Neuronal stem cell (in vitro differentiated cells): ENCODE measurements around the gene PLD1.

Experiments used
- DNase-seq: peaks from one replicate; pipeline ENCODE4 v3.0.0-alpha.2; 2013; ENCODE audit warnings: low spot score
- H2AFZ ChIP-seq: one replicate; pipeline ENCODE4 v1.6.1; 2013; ENCODE audit warnings: mild to moderate bottlenecking, low read length, inconsistent platforms
- H2AK5ac ChIP-seq: 2 replicates; pipeline ENCODE4 v1.6.1; 2013; ENCODE audit warnings: low read depth, mild to moderate bottlenecking, inconsistent platforms, low read length, moderate library complexity, mixed read lengths
- H2BK120ac ChIP-seq: 2 replicates; pipeline ENCODE4 v1.6.1; 2013; ENCODE audit warnings: low read depth, mild to moderate bottlenecking, inconsistent platforms, low read length, moderate library complexity, mixed read lengths
- H2BK12ac ChIP-seq: one replicate; pipeline ENCODE4 v1.6.1; 2013; ENCODE audit warnings: low read length, inconsistent platforms
- H2BK15ac ChIP-seq: 2 replicates; pipeline ENCODE4 v1.6.1; 2013; ENCODE audit warnings: mild to moderate bottlenecking, low read length, inconsistent platforms, mixed read lengths
- H2BK5ac ChIP-seq: one replicate; pipeline ENCODE4 v1.6.1; 2013; ENCODE audit warnings: inconsistent platforms, mild to moderate bottlenecking, low read length, moderate library complexity
- H3K14ac ChIP-seq: one replicate; pipeline ENCODE4 v1.6.1; 2013; ENCODE audit warnings: low read length, inconsistent platforms
- H3K18ac ChIP-seq: 2 replicates; pipeline ENCODE4 v1.6.1; 2013; ENCODE audit warnings: low read length, inconsistent platforms
- H3K23ac ChIP-seq: 2 replicates; pipeline ENCODE4 v1.6.1; 2013; ENCODE audit warnings: low read depth, mild to moderate bottlenecking, mixed read lengths, low read length, inconsistent platforms; ENCODE audit not compliant: poor library complexity
- H3K27ac ChIP-seq: replicated peaks from 3 replicates; pipeline ENCODE4 v1.5.1; 2013; ENCODE audit warnings: low read length, inconsistent platforms
- H3K27me3 ChIP-seq, 3 experiments: 2 replicates each; pipeline ENCODE4 v1.6.1; 2013; ENCODE audit warnings: low read length in 3 of 3, mild to moderate bottlenecking in 2 of 3, inconsistent platforms in 1 of 3, low read depth in 1 of 3, mixed read lengths in 1 of 3, moderate library complexity in 1 of 3; ENCODE audit not compliant: control insufficient read depth in 3 of 3, insufficient read depth in 3 of 3
- H3K36me3 ChIP-seq, 2 donors: replicated peaks in 1 of 2; 2 replicates each; pipeline ENCODE4 v1.6.1; 2013; ENCODE audit warnings: low read length in 2 of 2; ENCODE audit not compliant: control insufficient read depth in 2 of 2, insufficient read depth in 2 of 2
- H3K4ac ChIP-seq: 2 replicates; pipeline ENCODE4 v1.6.1; 2013; ENCODE audit warnings: inconsistent platforms, mild to moderate bottlenecking, low read length, moderate library complexity
- H3K4me1 ChIP-seq, 2 donors: 1 replicate in 1 of 2; 2 replicates in 1 of 2; pipeline ENCODE4 v1.6.1; 2013; ENCODE audit warnings: low read length in 2 of 2, low read depth in 1 of 2; ENCODE audit not compliant: control insufficient read depth in 2 of 2, insufficient read depth in 1 of 2
- H3K4me2 ChIP-seq: one replicate; pipeline ENCODE4 v1.6.1; 2013; ENCODE audit warnings: mild to moderate bottlenecking, low read length, inconsistent platforms; ENCODE audit not compliant: insufficient read depth, poor library complexity, severe bottlenecking
- H3K4me3 ChIP-seq, 2 donors: 2 replicates each; pipeline ENCODE4 v1.5.1; 2013; ENCODE audit warnings: low read length in 2 of 2, mild to moderate bottlenecking in 2 of 2, inconsistent platforms in 1 of 2, moderate library complexity in 1 of 2
- H3K79me1 ChIP-seq: one replicate; pipeline ENCODE4 v1.6.1; 2013; ENCODE audit warnings: low read depth, mild to moderate bottlenecking, inconsistent platforms, low read length, moderate library complexity
- H3K9ac ChIP-seq: one replicate; pipeline ENCODE4 v1.6.1; 2013; ENCODE audit warnings: mild to moderate bottlenecking, low read depth, low read length, inconsistent platforms; ENCODE audit not compliant: poor library complexity
- H3K9me3 ChIP-seq, 2 donors: replicated peaks in 1 of 2; 2 replicates each; pipeline versions ENCODE3 to v1.6.1; 2013; ENCODE audit warnings: low read length in 2 of 2, mild to moderate bottlenecking in 2 of 2, inconsistent platforms in 1 of 2, low read depth in 1 of 2, mixed read lengths in 1 of 2, moderate library complexity in 1 of 2; ENCODE audit not compliant: control insufficient read depth in 2 of 2, insufficient read depth in 1 of 2
- H4K8ac ChIP-seq: one replicate; pipeline ENCODE4 v1.6.1; 2013; ENCODE audit warnings: low read depth, mild to moderate bottlenecking, inconsistent platforms, low read length, moderate library complexity
- H4K91ac ChIP-seq: one replicate; pipeline ENCODE4 v1.6.1; 2013; ENCODE audit warnings: low read length, low read depth, mild to moderate bottlenecking, inconsistent platforms; ENCODE audit not compliant: poor library complexity
- WGBS, 2 donors: extraction: QIAGEN DNeasy Blood & Tissue Kit; methylation state at CpG; one replicate each; pipeline ENCODE4 v1.1.7; 2013; ENCODE audit warnings: missing lambda C conversion rate in 2 of 2, mixed read lengths in 1 of 2; ENCODE audit not compliant: insufficient read length in 2 of 2, insufficient replicate concordance in 1 of 2; ENCODE audit errors: extremely low coverage in 2 of 2; 5-methylcytosine and 5-hydroxymethylcytosine counted together

PLD1 gene

DNA sequence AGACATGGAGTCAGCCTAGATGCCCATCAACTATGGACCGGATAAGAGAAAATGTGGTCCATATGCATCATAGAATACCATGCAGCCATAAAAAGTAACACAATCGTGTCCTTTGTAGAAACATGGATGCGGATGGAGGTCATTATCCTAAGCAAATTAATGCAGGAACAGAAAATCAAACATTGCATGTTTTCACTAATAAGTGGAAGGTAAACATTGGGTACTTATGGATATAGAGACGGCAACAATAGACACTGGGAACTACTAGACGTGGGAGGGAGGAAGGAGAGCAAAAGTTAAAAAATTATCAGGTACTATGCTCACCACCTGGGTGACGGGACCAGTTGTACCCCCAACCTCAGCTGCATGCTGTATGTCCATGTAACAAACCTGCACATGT lies 2.5 kb downstream of the PLD1 start:
- Histone ChIP-seq H3K27ac (no peak overlapping the region), H2BK15ac (no peak overlapping the region), H2AFZ (no peak overlapping the region), H3K4me1 (peaks cover 3 to 6% of the 10 kb centered on the region in 2 donors), H3K36me3 (no peaks in the 10 kb centered on the region), H3K9me3 (no peaks in the 10 kb centered on the region), H2AK5ac (no peak overlapping the region), H4K8ac (no peak overlapping the region), H3K4ac (no peak overlapping the region), H3K27me3 (peaks cover 4 to 28% (median 25%) of the 10 kb centered on the region in 3 experiments), H2BK120ac (no peak overlapping the region), H3K9ac (no peak overlapping the region), H3K23ac (no peak overlapping the region), H3K79me1 (no peaks in the 10 kb centered on the region), H2BK12ac (no peak overlapping the region), H2BK5ac (no peak overlapping the region), H4K91ac (no peak overlapping the region), H3K18ac (no peak overlapping the region), H3K4me3 (no peak overlapping the region), H3K4me2 (no peak overlapping the region), H3K14ac (no peak overlapping the region)
- no peak for DNase-seq
- WGBS, 2 donors = no CpG with 5 or more reads among the region's 6 CpGs

DNA sequence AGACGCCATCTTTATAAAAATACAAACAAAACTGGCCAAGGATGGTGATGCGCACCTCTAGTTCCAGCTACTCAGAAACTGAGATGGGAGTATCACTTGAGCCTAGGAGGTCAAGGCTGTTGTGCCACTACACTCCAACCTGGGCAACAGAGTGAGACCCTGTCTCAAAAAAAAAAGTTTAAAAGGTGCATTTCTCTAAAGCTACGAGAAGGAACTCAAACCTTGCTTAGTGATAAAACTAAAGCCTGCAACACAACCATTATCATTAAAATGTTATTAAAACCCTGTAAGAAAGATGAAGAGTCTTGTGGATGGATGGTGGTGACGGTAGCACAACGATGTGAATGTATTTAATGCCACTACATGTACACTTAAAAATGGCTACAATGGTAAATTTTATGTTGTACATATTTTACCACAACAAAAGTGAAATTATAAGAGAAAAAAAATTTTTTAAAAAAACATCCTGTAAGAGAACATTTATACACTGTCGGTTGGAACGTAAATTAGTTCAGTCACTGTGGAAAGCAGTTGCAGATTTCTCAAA lies 3.1 kb downstream of the PLD1 start:
- Histone ChIP-seq H2BK12ac (no peak overlapping the region), H3K27ac (no peak overlapping the region), H3K79me1 (no peaks in the 10 kb centered on the region), H3K4me1 (peaks cover 3 to 6% of the 10 kb centered on the region in 2 donors), H3K4ac (no peak overlapping the region), H4K8ac (no peak overlapping the region), H2AFZ (no peak overlapping the region), H3K23ac (no peak overlapping the region), H3K14ac (no peak overlapping the region), H4K91ac (no peak overlapping the region), H3K9ac (no peak overlapping the region), H2BK15ac (no peak overlapping the region), H2AK5ac (no peak overlapping the region), H3K9me3 (no peaks in the 10 kb centered on the region), H2BK120ac (no peak overlapping the region), H3K27me3 (peaks cover 4 to 28% (median 25%) of the 10 kb centered on the region in 3 experiments), H3K36me3 (no peaks in the 10 kb centered on the region), H3K18ac (no peak overlapping the region), H2BK5ac (no peak overlapping the region), H3K4me2 (no peak overlapping the region), H3K4me3 (no peak overlapping the region)
- no CpG with 5 or more reads among the region's 7 CpGs for WGBS, 2 donors
- no peak for DNase-seq

DNA sequence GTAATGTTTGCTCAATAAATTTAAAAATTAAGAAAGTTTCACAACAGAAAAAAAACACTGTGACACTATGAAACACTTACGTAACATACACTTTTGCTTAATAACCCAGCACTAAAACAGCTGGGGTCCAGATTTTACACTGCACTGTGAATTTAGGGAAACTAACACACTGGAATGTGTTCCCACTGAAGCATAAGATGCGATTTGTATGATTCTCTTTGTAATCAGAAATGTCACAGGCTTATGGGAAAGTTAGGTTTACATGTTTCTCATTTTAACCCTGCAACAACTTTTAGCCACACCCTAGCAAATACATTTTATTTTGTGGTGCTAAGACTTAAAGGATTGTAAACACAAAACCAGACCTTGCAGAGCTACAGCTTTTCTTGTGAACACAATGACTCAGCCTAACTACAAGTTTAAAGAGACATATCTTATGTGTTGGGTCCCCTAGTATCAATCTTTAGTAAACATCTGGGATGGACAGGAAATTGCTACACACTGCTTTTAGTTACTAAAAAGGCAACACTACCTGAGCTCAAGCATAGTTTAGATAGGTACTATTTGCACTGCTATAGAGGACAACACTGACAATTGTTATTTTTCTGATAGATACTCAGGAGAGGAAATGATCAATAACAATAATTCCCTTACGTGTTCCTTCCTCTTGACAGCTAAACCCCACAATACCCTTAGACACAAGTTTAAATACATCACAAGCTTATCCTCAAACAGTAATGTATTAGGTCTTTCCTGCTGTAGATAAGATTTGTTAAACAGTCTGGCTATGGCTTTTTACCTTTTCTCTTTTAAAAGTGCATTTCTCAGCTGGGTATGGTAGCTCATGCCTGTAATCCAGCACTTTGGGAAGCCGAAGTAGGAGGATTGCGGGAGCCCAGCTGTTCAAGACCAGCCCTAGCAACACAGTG lies 3.8 kb downstream of the PLD1 start:
- no peak overlapping the region for H3K18ac ChIP-seq
- peaks cover 4 to 24% (median 23%) of the 10 kb centered on the region in 3 experiments for H3K27me3 ChIP-seq
- H3K4me1 ChIP-seq = peaks cover 3 to 6% of the 10 kb centered on the region in 2 donors
- no peak for DNase-seq
- no peaks in the 10 kb centered on the region for H3K79me1 ChIP-seq
- no peak overlapping the region for H2BK5ac ChIP-seq
- no peaks in the 10 kb centered on the region for H3K36me3 ChIP-seq
- H3K4ac ChIP-seq = no peak overlapping the region
- no peak overlapping the region for H3K4me2 ChIP-seq
- H2AFZ ChIP-seq = peak overlapping the region; percentile 18
- H2BK15ac ChIP-seq = no peak overlapping the region
- H2BK120ac ChIP-seq = no peak overlapping the region
- no peak overlapping the region for H3K23ac ChIP-seq
- no peak overlapping the region for H2BK12ac ChIP-seq
- no peaks in the 10 kb centered on the region for H3K9me3 ChIP-seq
- H3K4me3 ChIP-seq = no peak overlapping the region
- no peak overlapping the region for H3K14ac ChIP-seq
- no peak overlapping the region for H2AK5ac ChIP-seq
- no peak overlapping the region for H3K27ac ChIP-seq
- no peak overlapping the region for H4K91ac ChIP-seq
- no CpG with 5 or more reads among the region's 5 CpGs for WGBS, 2 donors
- no peak overlapping the region for H4K8ac ChIP-seq
- H3K9ac ChIP-seq = no peak overlapping the region

DNA sequence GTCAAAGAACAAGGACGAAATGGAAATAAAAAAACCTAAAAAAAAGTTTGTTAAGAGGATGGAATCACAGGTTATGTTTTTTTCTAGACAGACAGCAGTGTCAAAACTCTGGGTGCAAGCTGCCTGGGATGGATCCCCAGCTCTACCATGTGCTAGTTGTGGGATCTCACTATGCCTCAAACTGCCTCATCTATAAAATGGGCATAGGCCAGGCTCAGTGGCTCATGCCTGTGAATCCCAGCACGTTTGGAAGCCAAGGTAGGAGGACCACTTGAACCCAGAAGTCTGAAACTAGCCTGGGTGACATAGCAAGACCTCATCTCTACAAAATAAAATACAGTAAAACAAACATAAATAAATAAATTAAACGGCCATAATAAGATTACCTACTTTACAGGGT lies 4.6 kb downstream of the PLD1 start:
- Histone ChIP-seq H3K4me3 (no peak overlapping the region), H3K27ac (no peak overlapping the region), H4K8ac (no peak overlapping the region), H3K9ac (no peak overlapping the region), H3K9me3 (no peaks in the 10 kb centered on the region), H3K23ac (no peak overlapping the region), H2BK5ac (no peak overlapping the region), H3K27me3 (peaks cover 4 to 16% (median 15%) of the 10 kb centered on the region in 3 experiments), H2AK5ac (no peak overlapping the region), H2AFZ (no peak overlapping the region), H3K79me1 (no peaks in the 10 kb centered on the region), H4K91ac (no peak overlapping the region), H3K18ac (no peak overlapping the region), H3K14ac (no peak overlapping the region), H2BK15ac (no peak overlapping the region), H2BK12ac (no peak overlapping the region), H3K36me3 (no peaks in the 10 kb centered on the region), H3K4ac (no peak overlapping the region), H2BK120ac (no peak overlapping the region), H3K4me1 (peaks cover 3 to 5% of the 10 kb centered on the region in 2 donors), H3K4me2 (no peak overlapping the region)
- no peak for DNase-seq
- no CpG with 5 or more reads among the region's 3 CpGs for WGBS, 2 donors
